ENCODE results near the gene TUBA4A. TPM values are rescaled to one million over a fixed set of nuclear protein-coding genes. Genes with fewer than 3 reads are reported as not detected.
A peak's percentile ranks its signal among the peaks of the same experiment; 100 is the strongest.

The TUBA4A gene
- total and polyA plus RNA-seq, 10 of the 15 experiments (the other 5 are each of a cell fraction or from before 2014, with no cell fraction given), result 58.2 to 325 (median 134) TPM

DNA sequence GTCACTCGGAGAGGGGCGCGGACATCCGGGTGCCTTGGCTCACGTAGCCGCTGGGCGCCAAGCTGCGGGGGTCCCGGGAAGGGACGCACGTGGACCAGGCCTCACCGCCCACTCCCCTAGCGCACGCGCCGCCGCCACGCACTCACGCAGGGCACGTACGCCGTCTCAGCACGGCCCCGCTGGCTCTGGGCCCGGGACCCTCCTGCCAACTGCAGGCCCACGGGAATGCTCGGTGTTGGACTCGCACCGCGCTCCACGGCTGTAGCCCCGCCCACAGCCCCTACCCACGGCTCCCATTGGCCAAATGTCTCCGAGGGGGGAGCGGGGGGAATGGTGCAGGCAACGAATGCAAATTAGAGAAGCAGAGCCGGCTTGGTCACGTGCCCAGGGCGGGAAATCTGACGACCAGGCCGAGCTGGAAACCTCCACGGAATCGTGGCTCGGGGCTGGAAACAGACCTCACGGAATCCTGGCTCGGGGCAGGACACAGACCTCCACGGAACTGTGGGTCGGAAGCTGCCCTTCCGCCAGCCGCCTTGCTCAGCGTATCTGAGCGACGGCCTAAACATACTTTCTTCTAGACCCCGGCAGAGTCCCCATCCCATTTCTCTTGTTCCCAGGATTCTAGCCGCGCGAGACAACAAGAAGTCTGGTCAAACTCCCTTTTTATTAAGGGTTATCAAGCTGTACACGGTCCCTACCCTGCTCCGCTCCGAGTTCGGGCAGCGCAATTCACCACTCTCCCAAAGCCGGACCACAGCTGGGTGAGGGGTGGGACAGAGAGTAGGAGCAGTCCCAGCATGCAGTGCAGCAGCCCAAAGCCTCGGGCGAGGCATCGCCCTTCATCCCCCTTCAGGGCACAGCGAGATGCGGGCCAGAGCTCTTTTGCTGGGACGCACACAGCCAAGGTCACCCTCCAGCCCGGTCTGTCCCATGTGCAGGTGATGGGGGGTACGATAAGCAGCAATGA, 34.7 kb downstream of the TUBA4A start, which contains the start of gene ABCB6 (continued):
- no peak for TF ChIP-seq NRF1 (conservative IDR thresholded peaks at IDR 0.05; ENCODE audit: low read depth, low read length)
- no peak for TF ChIP-seq SREBF2 (IDR thresholded peaks at IDR 0.05; ENCODE audit: low read length)
- no peak for TF ChIP-seq TCF7 (IDR thresholded peaks at IDR 0.05; ENCODE audit: borderline replicate concordance)
- peak; percentile 69 for TF ChIP-seq IKZF1 (conservative IDR thresholded peaks at IDR 0.05)
- TF ChIP-seq NKRF (conservative IDR thresholded peaks at IDR 0.05), result peak; percentile 23; the same call in 1 of the 2 replicates
- TF ChIP-seq, protein P1, sequence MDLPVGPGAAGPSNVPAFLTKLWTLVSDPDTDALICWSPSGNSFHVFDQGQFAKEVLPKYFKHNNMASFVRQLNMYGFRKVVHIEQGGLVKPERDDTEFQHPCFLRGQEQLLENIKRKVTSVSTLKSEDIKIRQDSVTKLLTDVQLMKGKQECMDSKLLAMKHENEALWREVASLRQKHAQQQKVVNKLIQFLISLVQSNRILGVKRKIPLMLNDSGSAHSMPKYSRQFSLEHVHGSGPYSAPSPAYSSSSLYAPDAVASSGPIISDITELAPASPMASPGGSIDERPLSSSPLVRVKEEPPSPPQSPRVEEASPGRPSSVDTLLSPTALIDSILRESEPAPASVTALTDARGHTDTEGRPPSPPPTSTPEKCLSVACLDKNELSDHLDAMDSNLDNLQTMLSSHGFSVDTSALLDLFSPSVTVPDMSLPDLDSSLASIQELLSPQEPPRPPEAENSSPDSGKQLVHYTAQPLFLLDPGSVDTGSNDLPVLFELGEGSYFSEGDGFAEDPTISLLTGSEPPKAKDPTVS (IDR thresholded peaks at IDR 0.05; ENCODE audit: low read depth, low read length), result no peak
- TF ChIP-seq RCOR1 (conservative IDR thresholded peaks at IDR 0.05; ENCODE audit: low read depth, low read length), result no peak
- TF ChIP-seq BRCA1 (IDR thresholded peaks at IDR 0.05; ENCODE audit: low read depth, low read length), result no peak
- TF ChIP-seq, protein P2, sequence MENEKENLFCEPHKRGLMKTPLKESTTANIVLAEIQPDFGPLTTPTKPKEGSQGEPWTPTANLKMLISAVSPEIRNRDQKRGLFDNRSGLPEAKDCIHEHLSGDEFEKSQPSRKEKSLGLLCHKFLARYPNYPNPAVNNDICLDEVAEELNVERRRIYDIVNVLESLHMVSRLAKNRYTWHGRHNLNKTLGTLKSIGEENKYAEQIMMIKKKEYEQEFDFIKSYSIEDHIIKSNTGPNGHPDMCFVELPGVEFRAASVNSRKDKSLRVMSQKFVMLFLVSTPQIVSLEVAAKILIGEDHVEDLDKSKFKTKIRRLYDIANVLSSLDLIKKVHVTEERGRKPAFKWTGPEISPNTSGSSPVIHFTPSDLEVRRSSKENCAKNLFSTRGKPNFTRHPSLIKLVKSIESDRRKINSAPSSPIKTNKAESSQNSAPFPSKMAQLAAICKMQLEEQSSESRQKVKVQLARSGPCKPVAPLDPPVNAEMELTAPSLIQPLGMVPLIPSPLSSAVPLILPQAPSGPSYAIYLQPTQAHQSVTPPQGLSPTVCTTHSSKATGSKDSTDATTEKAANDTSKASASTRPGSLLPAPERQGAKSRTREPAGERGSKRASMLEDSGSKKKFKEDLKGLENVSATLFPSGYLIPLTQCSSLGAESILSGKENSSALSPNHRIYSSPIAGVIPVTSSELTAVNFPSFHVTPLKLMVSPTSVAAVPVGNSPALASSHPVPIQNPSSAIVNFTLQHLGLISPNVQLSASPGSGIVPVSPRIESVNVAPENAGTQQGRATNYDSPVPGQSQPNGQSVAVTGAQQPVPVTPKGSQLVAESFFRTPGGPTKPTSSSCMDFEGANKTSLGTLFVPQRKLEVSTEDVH (IDR thresholded peaks at IDR 0.05; ENCODE audit: low read depth, partially characterized antibody), result peak; percentile 58
- TF ChIP-seq USF1 (IDR thresholded peaks at IDR 0.05; ENCODE audit: borderline replicate concordance, extremely low read length, insufficient read depth, low read depth, low read length), result peak; percentile 95
- no peak for TF ChIP-seq IRF5 (IDR thresholded peaks at IDR 0.05; ENCODE audit: borderline replicate concordance)
- TF ChIP-seq, protein P3, sequence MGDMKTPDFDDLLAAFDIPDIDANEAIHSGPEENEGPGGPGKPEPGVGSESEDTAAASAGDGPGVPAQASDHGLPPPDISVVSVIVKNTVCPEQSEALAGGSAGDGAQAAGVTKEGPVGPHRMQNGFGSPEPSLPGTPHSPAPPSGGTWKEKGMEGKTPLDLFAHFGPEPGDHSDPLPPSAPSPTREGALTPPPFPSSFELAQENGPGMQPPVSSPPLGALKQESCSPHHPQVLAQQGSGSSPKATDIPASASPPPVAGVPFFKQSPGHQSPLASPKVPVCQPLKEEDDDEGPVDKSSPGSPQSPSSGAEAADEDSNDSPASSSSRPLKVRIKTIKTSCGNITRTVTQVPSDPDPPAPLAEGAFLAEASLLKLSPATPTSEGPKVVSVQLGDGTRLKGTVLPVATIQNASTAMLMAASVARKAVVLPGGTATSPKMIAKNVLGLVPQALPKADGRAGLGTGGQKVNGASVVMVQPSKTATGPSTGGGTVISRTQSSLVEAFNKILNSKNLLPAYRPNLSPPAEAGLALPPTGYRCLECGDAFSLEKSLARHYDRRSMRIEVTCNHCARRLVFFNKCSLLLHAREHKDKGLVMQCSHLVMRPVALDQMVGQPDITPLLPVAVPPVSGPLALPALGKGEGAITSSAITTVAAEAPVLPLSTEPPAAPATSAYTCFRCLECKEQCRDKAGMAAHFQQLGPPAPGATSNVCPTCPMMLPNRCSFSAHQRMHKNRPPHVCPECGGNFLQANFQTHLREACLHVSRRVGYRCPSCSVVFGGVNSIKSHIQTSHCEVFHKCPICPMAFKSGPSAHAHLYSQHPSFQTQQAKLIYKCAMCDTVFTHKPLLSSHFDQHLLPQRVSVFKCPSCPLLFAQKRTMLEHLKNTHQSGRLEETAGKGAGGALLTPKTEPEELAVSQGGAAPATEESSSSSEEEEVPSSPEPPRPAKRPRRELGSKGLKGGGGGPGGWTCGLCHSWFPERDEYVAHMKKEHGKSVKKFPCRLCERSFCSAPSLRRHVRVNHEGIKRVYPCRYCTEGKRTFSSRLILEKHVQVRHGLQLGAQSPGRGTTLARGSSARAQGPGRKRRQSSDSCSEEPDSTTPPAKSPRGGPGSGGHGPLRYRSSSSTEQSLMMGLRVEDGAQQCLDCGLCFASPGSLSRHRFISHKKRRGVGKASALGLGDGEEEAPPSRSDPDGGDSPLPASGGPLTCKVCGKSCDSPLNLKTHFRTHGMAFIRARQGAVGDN (IDR thresholded peaks at IDR 0.05), result peak; percentile 89

Data from GM12878 (cell line).